Measurements from ENCODE around the gene LKAAEAR1.
A peak's percentile ranks its signal among the peaks of the same experiment; 100 is the strongest.

The LKAAEAR1 gene

DNA sequence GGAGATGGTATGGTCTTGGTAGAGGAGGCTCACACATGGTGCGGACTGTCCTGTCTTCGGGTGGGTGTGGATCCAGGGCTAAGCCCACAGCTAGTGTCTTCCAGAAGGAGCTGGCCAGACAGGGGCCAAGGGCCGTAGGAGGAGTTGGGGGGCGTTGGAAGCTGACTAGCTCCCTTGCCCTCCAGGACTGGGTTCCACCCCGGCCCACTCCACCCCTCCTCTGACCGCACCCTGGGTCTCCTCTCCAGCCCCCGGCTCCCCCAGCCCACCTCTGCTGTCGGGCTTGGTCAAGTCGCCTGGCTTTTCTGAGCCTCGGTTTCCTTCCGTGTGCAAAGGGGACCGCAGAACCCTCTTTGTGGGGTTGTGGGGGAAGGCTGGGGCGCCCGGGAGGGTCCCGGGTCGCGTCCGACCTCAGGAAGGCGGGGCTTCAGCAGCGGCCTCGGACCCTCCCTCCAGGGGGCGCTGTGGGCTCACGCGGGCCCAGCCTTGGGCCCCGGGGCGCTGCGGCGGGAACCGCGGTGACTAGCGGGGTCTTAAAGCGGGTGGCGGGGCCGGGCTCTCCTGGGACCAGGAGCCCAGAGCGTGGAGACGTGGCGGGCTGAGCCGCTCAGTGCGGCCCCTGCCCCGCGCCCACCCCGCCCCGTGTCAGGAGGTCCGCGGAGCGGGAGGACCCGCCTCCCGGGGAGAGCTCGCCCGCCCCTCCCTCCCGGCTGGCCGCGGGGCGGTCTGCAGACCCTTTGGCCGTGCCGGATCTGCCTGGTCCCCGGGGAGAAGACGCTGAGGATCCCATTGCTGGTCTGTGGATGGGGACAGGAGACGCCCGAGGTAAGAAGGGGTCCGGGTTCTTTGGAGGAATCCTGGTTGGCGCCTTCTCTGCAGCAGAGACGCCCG is 17.8 kb upstream of the LKAAEAR1 start:
- Histone ChIP-seq H3K4me2 (ENCODE audit: low read length) (peak overlapping the region; percentile 71), H3K36me3 (ENCODE audit: insufficient read depth, low read length) (no peaks in the 10 kb centered on the region), H3K9me2 (ENCODE audit: low read depth, low read length) (no peaks in the 10 kb centered on the region), H3K9me3 (ENCODE audit: low read length) (no peaks in the 10 kb centered on the region), H3K4me1 (ENCODE audit: insufficient read depth, low read length, severe bottlenecking) (peaks cover 40% of the 10 kb centered on the region), H3F3A (ENCODE audit: insufficient read depth, low read length) (no peaks in the 10 kb centered on the region), H3K9ac (ENCODE audit: low read length) (peak overlapping the region; percentile 45), H3K79me2 (ENCODE audit: insufficient read depth, low read length) (no peaks in the 10 kb centered on the region), H4K20me1 (ENCODE audit: insufficient read depth, low read length) (no peaks in the 10 kb centered on the region), H3K27me3 (ENCODE audit: insufficient read depth, low read length) (no peaks in the 10 kb centered on the region), H3K4me3 (ENCODE audit: low read depth, low read length, poor library complexity, severe bottlenecking) (peak overlapping the region; percentile 55), H3K27ac (ENCODE audit: low read depth, low read length, poor library complexity, severe bottlenecking) (no peak overlapping the region), H2AFZ (ENCODE audit: low read length) (no peak overlapping the region)
- TF ChIP-seq, protein P1, sequence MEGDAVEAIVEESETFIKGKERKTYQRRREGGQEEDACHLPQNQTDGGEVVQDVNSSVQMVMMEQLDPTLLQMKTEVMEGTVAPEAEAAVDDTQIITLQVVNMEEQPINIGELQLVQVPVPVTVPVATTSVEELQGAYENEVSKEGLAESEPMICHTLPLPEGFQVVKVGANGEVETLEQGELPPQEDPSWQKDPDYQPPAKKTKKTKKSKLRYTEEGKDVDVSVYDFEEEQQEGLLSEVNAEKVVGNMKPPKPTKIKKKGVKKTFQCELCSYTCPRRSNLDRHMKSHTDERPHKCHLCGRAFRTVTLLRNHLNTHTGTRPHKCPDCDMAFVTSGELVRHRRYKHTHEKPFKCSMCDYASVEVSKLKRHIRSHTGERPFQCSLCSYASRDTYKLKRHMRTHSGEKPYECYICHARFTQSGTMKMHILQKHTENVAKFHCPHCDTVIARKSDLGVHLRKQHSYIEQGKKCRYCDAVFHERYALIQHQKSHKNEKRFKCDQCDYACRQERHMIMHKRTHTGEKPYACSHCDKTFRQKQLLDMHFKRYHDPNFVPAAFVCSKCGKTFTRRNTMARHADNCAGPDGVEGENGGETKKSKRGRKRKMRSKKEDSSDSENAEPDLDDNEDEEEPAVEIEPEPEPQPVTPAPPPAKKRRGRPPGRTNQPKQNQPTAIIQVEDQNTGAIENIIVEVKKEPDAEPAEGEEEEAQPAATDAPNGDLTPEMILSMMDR (IDR thresholded peaks at IDR 0.05; ENCODE audit: low read length) = peak; percentile 83
- TF ChIP-seq EZH2 (IDR thresholded peaks at IDR 0.05; ENCODE audit: borderline replicate concordance, low read length) = no peak

DNA sequence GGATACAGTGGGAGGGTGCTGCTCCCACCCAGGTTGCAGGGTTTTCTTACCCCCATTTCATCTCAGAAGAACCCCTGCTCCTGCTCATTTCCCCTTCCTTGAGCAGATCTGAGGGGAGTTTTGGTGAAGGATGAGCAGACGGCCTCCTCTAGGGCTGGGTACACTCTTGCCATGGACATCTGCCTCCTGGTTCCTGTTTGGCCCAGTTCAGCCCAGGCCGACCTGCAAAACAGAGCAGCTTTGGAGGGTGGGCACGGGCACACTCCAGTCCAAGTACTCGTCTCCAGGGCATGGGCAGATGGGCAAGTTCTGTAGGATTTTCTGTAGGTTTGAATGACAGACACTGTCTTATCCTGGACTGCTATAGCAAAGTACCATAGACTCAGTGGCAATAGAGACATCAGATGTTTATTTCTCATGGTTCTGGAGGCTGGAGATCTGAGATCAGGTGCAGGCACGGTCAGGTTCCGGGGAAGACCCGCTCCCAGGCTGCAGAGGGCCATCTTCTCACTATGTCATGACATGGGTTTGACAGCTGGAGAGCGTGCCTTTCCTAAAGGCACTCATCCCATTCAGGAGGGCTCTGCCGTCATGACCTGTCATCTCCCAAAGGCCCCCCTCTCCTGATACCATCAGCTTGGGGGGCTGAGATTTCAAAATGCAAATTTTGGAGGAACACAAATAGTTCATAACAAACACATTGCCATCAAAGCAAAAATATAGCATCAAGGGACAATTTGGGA is 16.9 kb upstream of the LKAAEAR1 start:
- no peak overlapping the region for H2AFZ ChIP-seq (ENCODE audit: low read length)

GRCh38 chr20:64100566-64100888 is 16.3 kb upstream of the LKAAEAR1 start:
- Histone ChIP-seq H4K20me1 (ENCODE audit: insufficient read depth, low read length) (no peaks in the 10 kb centered on the region), H3K9ac (ENCODE audit: low read length) (peak overlapping the region; percentile 4; the same call in 1 of the 2 replicates), H2AFZ (ENCODE audit: low read length) (no peak overlapping the region), H3K27me3 (ENCODE audit: insufficient read depth, low read length) (no peaks in the 10 kb centered on the region), H3K79me2 (ENCODE audit: insufficient read depth, low read length) (no peaks in the 10 kb centered on the region), H3K4me2 (ENCODE audit: low read length) (peak overlapping the region; percentile 25; the same call in 1 of the 2 replicates), H3K9me3 (ENCODE audit: low read length) (no peaks in the 10 kb centered on the region), H3K4me1 (ENCODE audit: insufficient read depth, low read length, severe bottlenecking) (peaks cover 40% of the 10 kb centered on the region), H3K36me3 (ENCODE audit: insufficient read depth, low read length) (no peaks in the 10 kb centered on the region), H3K9me2 (ENCODE audit: low read depth, low read length) (no peaks in the 10 kb centered on the region), H3F3A (ENCODE audit: insufficient read depth, low read length) (no peaks in the 10 kb centered on the region), H3K4me3 (ENCODE audit: low read depth, low read length, poor library complexity, severe bottlenecking) (no peak overlapping the region), H3K27ac (ENCODE audit: low read depth, low read length, poor library complexity, severe bottlenecking) (peak overlapping the region; percentile 74)
- no peak for TF ChIP-seq EZH2 (IDR thresholded peaks at IDR 0.05; ENCODE audit: borderline replicate concordance, low read length)
- TF ChIP-seq, protein P1 (IDR thresholded peaks at IDR 0.05; ENCODE audit: low read length) = no peak

More for the DNA sequence above, 16.9 kb upstream of the LKAAEAR1 start:
- peak overlapping the region; percentile 74 for H3K27ac ChIP-seq (ENCODE audit: low read depth, low read length, poor library complexity, severe bottlenecking)
- H3F3A ChIP-seq (ENCODE audit: insufficient read depth, low read length) = no peaks in the 10 kb centered on the region
- peak overlapping the region; percentile 71; the same call in 1 of the 2 replicates for H3K4me2 ChIP-seq (ENCODE audit: low read length)
- H3K9me2 ChIP-seq (ENCODE audit: low read depth, low read length) = no peaks in the 10 kb centered on the region
- no peaks in the 10 kb centered on the region for H3K36me3 ChIP-seq (ENCODE audit: insufficient read depth, low read length)
- H3K79me2 ChIP-seq (ENCODE audit: insufficient read depth, low read length) = no peaks in the 10 kb centered on the region
- peak overlapping the region; percentile 55 for H3K4me3 ChIP-seq (ENCODE audit: low read depth, low read length, poor library complexity, severe bottlenecking)
- peak overlapping the region; percentile 4; the same call in 1 of the 2 replicates for H3K9ac ChIP-seq (ENCODE audit: low read length)
- H3K27me3 ChIP-seq (ENCODE audit: insufficient read depth, low read length) = no peaks in the 10 kb centered on the region
- TF ChIP-seq, protein P1 (IDR thresholded peaks at IDR 0.05; ENCODE audit: low read length) = no peak
- TF ChIP-seq EZH2 (IDR thresholded peaks at IDR 0.05; ENCODE audit: borderline replicate concordance, low read length) = no peak
- H3K9me3 ChIP-seq (ENCODE audit: low read length) = no peaks in the 10 kb centered on the region
- H3K4me1 ChIP-seq (ENCODE audit: insufficient read depth, low read length, severe bottlenecking) = peaks cover 40% of the 10 kb centered on the region
- H4K20me1 ChIP-seq (ENCODE audit: insufficient read depth, low read length) = no peaks in the 10 kb centered on the region
